G401.6 (cell line): ENCODE results near the gene NUDT7.

Source experiments
- FAIRE-seq: peaks from 2 replicates; lab custom pipeline; 2012; peaks lifted over from hg19 to GRCh38; lab: Jason Lieb, UNC

Gene NUDT7

GRCh38 chr16:77729951-77730350 is 7.6 kb downstream of the NUDT7 start:
- no peak for FAIRE-seq

- FAIRE-seq: no peak
Observed at GRCh38 chr16:77732241-77732946, 10.1 kb downstream of the NUDT7 start.

- FAIRE-seq: no peak
Observed at GRCh38 chr16:77736879-77737278, 14.6 kb downstream of the NUDT7 start.

- no peak for FAIRE-seq
Observed at GRCh38 chr16:77738706-77739558, 16.6 kb downstream of the NUDT7 start.

- FAIRE-seq: no peak
Observed at GRCh38 chr16:77739559-77739892, 17.2 kb downstream of the NUDT7 start.

GRCh38 chr16:77744141-77744540 is 21.8 kb downstream of the NUDT7 start:
- FAIRE-seq: no peak

GRCh38 chr16:77745972-77746371 is 23.7 kb downstream of the NUDT7 start:
- no peak for FAIRE-seq

- FAIRE-seq: no peak
Observed at GRCh38 chr16:77748421-77749005, 26.2 kb downstream of the NUDT7 start.

- no peak for FAIRE-seq
Observed at GRCh38 chr16:77749415-77749814, 27.1 kb downstream of the NUDT7 start.

- FAIRE-seq: no peak
Observed at GRCh38 chr16:77758046-77758445, 35.7 kb downstream of the NUDT7 start.

GRCh38 chr16:77758508-77758907 is 36.2 kb downstream of the NUDT7 start:
- no peak for FAIRE-seq

GRCh38 chr16:77759201-77759600 is 36.9 kb downstream of the NUDT7 start:
- no peak for FAIRE-seq

- FAIRE-seq: no peak
Observed at GRCh38 chr16:77759821-77760220, 37.5 kb downstream of the NUDT7 start.

GRCh38 chr16:77760800-77761199 is 38.5 kb downstream of the NUDT7 start:
- no peak for FAIRE-seq

- FAIRE-seq: no peak
Observed at GRCh38 chr16:77761204-77761603, 38.9 kb downstream of the NUDT7 start.

GRCh38 chr16:77762262-77762661 is 39.9 kb downstream of the NUDT7 start:
- no peak for FAIRE-seq

GRCh38 chr16:77763994-77764393 is 41.7 kb downstream of the NUDT7 start:
- FAIRE-seq: no peak

GRCh38 chr16:77767211-77767610 is 44.9 kb downstream of the NUDT7 start:
- no peak for FAIRE-seq

GRCh38 chr16:77767826-77768225 is 45.5 kb downstream of the NUDT7 start:
- FAIRE-seq: no peak

- FAIRE-seq: no peak
Observed at GRCh38 chr16:77775911-77776909, 53.9 kb downstream of the NUDT7 start.

GRCh38 chr16:77777745-77778144 is 55.4 kb downstream of the NUDT7 start:
- FAIRE-seq: no peak

- no peak for FAIRE-seq
Observed at GRCh38 chr16:77780378-77780837, 58.1 kb downstream of the NUDT7 start.
